ENCODE measurements around the gene FRYL.

GRCh38 chr4:48786549-48786948, 6.5 kb upstream of the FRYL start:
- TF ChIP-seq CTCF (IDR thresholded peaks at IDR 0.05; ENCODE audit: poor library complexity) (no peak), EZH2 (IDR thresholded peaks at IDR 0.05; ENCODE audit: borderline replicate concordance) (no peak)

All from hepatocyte (in vitro differentiated cells).